CD1c-positive myeloid dendritic cell (primary cell): ENCODE results near the gene ELFN2.

Experiments used
- DNase-seq: peaks from one replicate; pipeline ENCODE4 v3.0.0-alpha.2; 2016; ENCODE audit errors: extremely low spot score

ELFN2 gene

DNA sequence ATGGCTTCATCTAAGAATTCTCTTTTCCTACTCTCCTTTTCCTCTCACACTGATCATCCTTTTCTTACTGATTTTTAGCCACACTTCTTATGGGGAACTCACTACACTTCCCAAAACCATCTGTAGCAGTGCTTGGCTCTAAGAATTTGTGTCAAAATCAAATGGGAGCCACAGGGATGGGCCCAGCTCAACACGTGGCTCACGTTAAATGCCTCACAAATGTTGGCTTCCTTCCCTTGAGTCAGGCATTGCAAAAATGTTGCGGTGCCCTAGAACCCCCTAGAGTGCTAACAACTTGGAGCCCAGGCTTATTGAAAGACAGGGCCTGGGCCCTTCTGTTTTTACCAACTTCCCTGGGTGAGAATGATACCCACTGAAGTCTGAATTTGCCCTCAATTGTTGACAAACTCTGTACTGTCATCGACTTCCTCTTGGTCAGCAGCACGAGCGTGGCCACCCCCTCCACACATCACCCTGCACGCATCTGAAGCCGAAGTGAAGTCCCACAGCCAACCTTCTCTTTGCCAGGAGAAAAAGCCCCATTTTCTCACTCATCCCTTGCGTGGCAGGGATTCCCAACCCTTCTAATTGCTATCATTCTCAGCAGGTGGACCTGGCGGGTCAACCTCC is 69.7 kb downstream of the ELFN2 start:
- DNase-seq, result peak; percentile 13

GRCh38 chr22:37356922-37357321 is 70.4 kb downstream of the ELFN2 start:
- no peak for DNase-seq

DNA sequence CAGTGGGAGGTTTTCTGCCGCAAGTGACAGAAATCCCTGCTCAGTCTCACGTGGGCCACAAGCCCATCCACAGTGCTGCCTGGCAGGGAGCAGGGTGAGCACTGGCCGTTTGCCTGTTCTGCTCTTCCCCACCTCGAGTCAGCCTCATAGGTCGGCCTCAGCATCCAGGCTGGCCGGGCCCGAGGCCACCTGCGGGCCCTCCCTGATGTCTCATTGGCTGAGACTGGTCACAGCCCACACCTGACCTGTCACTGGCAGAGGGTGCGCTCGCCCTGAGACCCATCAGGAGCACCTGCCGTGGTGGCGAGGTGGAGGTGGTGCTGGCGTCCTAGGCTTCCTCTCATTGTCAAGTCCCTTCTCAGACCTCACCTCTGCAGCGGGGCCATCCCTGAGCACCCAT is 72.1 kb downstream of the ELFN2 start:
- no peak for DNase-seq

GRCh38 chr22:37354670-37355069 is 72.6 kb downstream of the ELFN2 start:
- DNase-seq, result no peak

GRCh38 chr22:37354261-37354660 is 73.0 kb downstream of the ELFN2 start:
- no peak for DNase-seq

GRCh38 chr22:37353839-37354238 is 73.4 kb downstream of the ELFN2 start:
- DNase-seq, result no peak

DNA sequence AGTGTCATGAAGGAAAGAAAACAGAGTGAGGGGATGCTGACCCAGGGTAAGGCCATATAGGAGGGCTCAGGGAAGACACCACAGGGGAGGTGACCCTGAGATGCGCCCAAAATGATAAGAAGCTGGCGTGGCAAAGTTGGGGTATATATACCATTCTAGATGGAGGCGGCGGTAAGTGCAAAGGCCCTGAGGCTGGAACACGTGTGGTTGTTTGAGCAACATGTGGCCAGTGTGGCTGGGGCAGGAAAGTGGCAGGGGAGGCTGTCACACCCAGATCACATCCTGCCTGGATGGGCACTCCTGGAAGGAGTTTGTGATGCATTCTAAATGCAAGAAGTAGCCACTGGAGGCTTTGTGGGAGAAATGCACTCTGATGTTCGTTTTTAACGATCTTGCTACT is 74.8 kb downstream of the ELFN2 start:
- DNase-seq, result no peak

- no peak for DNase-seq
Observed at GRCh38 chr22:37351232-37351631, 76.0 kb downstream of the ELFN2 start.

- DNase-seq, result no peak
Observed at GRCh38 chr22:37349043-37349814, 78.0 kb downstream of the ELFN2 start.

DNA sequence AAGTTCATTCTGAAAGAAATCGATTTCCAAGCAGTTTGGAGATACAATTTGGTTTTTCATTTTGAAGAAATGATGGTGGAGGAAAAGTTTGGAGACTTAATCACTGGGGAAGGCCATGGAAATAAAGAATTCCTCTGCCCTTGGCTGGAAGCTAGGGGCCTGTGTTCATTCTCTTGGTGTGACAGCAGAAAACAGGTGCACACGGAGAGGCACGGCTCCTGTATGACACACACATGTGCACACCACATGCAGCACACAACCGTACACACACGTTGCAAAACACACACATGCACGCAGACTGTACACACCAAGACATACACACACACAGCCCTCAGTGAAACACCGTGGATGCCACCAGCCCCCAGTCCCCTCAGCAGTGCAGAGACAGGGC is 80.8 kb downstream of the ELFN2 start:
- DNase-seq, result no peak

DNA sequence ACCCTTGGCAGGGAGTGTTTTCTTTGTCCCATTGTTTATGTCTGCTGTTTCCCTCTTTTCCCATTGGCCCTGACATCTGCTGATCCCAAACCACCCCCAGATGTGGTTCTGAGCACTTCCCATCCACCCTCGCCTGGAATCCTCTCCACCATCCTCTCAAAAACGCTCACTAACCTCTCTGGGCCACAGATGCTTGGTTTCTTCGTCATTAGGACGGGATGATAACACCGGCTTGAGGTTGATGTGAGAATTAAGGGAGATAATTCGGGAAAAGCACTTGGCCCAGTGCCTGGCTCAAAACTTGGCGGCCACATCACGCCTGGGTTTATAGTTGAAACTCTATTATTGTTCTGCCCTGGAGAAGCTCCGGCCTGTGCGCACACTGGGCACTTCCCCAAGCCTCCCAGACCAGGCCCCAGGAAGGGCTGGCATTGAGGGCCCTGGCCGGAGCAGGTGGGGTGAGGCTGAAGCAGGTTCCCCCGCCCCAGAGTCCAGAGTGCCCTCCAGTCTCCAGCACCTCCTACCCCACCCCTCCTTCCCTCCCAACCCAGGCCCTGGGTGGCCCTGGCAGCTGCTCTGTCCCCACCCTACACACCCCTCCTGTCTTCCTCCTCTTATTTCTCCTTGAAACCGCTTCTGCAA is 81.3 kb downstream of the ELFN2 start:
- no peak for DNase-seq

DNA sequence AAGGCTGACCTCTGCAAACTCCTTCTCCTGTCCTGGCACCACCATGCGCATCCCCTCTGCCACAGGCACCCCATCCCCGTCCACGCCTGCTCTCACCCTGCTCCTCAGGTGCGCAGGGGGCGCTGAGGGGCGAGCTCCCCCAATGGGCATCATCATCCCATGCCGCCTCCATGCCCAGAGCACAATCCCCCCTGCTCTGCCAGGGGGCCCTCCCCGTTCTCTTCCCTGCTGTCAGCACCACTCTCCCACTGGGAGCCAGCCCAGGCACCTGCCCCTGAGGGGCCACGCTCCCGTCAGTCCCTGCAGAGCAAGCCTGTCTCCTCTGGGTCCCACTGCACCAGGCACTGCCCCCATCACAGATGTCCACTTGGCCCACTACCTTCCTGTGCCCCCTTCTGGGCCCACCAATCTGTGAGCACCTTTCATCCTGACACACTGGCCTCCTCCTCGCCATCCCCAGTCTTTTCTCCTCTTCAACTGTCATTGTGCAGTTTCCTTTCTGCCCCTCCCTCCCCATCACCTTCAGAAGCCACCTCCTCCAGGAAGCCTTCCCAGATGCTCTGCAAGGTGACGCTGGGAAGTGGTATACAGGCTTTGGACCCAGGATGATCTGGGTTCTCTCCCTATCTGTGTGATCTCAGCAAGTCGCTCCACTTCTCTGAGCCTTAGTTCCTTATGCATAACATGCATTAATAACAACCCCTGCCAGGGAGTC is 82.4 kb downstream of the ELFN2 start:
- no peak for DNase-seq

DNA sequence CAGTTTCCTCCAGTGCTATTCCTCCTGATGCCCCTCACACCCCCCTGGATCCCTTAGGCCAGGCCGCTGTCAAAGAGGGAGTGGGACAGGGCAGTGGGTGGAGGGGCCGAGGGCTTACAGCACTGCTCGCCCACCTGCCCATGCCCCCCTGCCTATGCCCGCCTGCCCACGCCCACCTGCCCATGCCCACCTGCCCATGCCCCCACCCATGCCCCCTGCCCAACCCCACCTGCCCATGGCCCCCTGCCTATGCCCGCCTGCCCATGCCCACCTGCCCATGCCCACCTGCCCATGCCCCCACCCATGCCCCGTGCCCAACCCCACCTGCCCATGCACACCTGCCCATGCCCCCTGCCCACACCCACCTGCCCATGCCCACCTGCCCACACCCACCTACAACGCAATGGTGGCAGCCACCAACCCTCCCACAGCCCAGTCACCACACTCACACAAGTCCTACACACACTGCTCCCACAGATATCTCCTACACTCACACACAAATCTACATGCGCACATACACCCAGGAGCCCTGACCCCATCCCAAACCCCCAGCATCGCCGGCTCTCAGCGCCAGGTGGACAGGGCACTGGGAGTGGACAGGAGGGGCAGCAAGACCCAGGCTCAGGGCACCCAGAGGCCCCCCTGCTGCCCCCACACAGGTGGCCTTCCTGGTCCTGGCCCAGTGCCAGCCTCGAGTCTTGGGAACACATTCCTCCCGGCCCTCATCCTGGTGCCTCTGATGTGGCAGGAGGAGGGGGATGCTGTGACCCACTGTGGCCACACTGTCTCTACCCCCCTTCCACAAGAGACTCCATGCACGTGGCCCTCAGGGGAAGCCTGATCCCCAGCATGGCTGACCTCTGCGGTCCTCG is 83.2 kb downstream of the ELFN2 start:
- no peak for DNase-seq

DNA sequence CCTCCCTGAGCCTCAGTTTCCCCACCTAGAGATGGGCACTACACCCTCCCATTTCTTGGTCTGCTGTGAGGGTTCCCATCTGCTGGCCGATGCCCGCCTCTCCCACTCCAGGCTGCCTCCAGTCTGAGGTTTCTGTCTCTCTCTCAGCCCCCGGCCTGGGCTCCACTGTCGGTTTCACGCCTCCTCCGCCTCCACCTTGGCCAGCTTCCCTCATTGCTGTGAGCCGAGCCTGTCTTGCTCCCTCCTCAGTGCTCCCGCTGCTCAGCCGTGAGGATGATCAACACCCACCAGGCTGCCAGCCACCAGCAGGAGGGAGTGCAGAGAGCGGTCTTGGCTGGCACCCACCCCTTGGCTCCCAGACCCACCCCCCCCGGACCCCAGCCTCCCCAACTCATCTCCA is 83.9 kb downstream of the ELFN2 start:
- DNase-seq, result no peak

- DNase-seq, result no peak
Observed at GRCh38 chr22:37342065-37342464, 85.2 kb downstream of the ELFN2 start.

GRCh38 chr22:37340331-37341262 is 86.7 kb downstream of the ELFN2 start:
- DNase-seq, result no peak

DNA sequence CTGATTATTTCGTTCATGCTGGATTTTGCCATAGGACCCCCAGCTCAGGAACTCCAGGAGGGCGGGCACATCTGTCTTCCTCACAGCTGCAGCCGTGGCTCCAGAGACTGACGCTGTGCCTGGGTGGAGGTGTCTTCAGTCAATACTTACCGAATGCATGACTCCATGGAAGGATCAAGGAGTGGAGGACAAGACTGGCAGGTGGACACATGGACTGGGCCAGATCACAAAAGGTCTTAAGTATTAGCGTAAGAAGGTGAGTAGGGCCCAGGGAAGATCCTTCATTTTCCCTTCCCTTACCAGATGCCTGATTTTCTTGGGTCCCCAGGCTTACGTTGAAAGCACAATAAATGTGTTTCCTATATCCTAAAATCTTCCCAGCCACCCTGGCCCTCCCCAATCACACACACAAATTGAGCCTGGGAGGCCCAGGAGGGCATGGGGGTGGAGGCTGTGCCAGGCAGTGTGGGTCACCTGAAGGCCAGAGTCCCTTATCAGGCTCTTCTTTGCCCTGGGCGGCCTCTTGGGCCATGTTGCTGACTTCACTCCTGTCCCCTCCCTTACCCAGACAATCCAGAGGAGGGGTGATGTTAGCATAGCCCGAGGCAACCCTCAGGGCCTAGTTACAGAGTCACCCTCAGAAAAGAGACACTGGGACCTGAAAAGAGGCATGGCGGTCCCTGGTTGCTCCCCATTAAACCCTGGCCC is 88.6 kb downstream of the ELFN2 start:
- no peak for DNase-seq

DNA sequence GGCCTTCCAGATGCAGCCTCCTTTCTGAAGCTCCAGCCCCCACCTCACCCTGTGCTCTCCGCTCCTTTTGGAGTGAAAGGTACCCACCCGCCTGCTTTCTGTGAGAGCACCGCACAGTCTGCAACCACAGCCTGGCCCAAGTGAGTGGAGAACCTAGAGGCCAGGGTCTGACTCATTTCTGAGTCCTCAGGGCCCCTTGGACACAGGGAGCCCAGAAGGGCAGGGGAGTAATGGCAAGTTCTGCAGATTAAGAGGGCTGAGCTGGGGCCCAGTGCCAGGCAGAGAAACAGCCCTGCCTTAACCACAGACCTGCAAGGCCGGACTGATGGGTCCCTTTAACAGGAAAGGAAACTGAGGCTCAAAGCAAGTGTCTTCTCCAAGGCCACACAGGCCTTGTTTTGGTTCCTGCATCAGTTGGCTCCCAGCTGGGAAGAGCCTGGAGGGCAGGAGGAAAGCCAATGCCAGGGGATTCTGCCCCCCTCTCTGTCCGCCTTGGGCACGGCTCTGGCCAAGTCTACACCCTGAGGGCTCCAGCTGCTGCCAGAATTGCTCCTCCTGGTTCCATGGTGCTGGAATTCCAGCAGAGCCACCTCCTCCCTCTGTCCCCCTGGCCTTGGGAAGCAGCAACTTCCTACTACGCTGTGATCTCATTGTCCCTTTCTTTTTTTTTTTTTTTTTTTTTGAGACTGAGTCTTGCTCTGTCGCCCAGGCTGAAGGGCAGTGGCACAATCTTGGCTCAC is 89.9 kb downstream of the ELFN2 start:
- DNase-seq, result no peak

DNA sequence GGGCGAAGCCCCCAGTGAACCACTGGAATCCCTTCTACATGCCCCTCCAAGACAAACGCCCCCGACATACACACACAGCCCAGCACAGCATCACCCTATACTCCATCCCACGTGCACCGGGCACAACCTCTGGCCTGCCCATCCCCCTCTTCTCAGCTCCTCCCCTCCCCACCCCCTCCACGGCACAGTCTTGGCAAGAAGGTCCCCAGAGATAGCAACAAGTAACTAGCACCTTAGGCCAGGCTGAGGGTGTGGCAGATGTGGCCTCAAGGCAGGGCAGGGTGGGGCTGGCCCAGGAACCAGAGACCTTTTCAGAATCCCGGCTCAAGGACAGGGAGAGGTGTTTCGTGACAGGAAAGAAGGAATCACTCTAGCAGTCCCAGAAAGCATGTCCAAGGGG is 90.7 kb downstream of the ELFN2 start:
- DNase-seq, result no peak
